Midbrain (tissue), 1 donor: ENCODE measurements around the gene PPFIA1.
"Not testable (repeated sequence)": the region's sequence is repeated elsewhere in the genome, so short reads cannot be mapped to it uniquely, and the experiment has no call there.

Experiments used
- DNase-seq: peaks from one replicate; lab custom pipeline; 2025; lab: John Stamatoyannopoulos, UW

PPFIA1 gene

GRCh38 chr11:70359451-70360205, 89.1 kb downstream of the PPFIA1 start:
- no peak for DNase-seq

- no peak for DNase-seq
Measured at GRCh38 chr11:70360211-70360610, 89.7 kb downstream of the PPFIA1 start.

GRCh38 chr11:70364178-70364577, 93.7 kb downstream of the PPFIA1 start:
- DNase-seq: no peak

- DNase-seq: no peak
Measured at GRCh38 chr11:70364745-70365543, 94.5 kb downstream of the PPFIA1 start.

- DNase-seq: no peak
Measured at GRCh38 chr11:70365544-70365927, 95.0 kb downstream of the PPFIA1 start.

- no peak for DNase-seq
Measured at GRCh38 chr11:70367071-70367470, 96.6 kb downstream of the PPFIA1 start.

GRCh38 chr11:70368961-70369360, 98.5 kb downstream of the PPFIA1 start:
- no peak for DNase-seq

GRCh38 chr11:70371241-70371640, 100.8 kb downstream of the PPFIA1 start:
- DNase-seq: no peak

GRCh38 chr11:70372076-70372475, 101.6 kb downstream of the PPFIA1 start:
- DNase-seq: no peak

- DNase-seq: no peak
Measured at GRCh38 chr11:70376621-70377020, 106.1 kb downstream of the PPFIA1 start.

- DNase-seq: no peak
Measured at GRCh38 chr11:70377645-70378044, 107.2 kb downstream of the PPFIA1 start.

- no peak for DNase-seq
Measured at GRCh38 chr11:70378506-70379134, 108.1 kb downstream of the PPFIA1 start.

GRCh38 chr11:70381350-70381749, 110.9 kb downstream of the PPFIA1 start:
- DNase-seq: no peak

- DNase-seq: no peak
Measured at GRCh38 chr11:70381872-70382861, 111.7 kb downstream of the PPFIA1 start.

- no peak for DNase-seq
Measured at GRCh38 chr11:70383664-70384565, 113.4 kb downstream of the PPFIA1 start.

GRCh38 chr11:70384566-70385152, 114.2 kb downstream of the PPFIA1 start:
- DNase-seq: no peak

GRCh38 chr11:70387564-70387963, 117.1 kb downstream of the PPFIA1 start:
- no peak for DNase-seq

- DNase-seq: no peak
Measured at GRCh38 chr11:70389201-70389600, 118.7 kb downstream of the PPFIA1 start.

- not testable (repeated sequence) for DNase-seq
Measured at GRCh38 chr11:70390882-70391281, 120.4 kb downstream of the PPFIA1 start.
